Right lobe of liver (tissue), 4 donors: ENCODE data around the gene U2AF1L4.

Experiments
- CTCF ChIP-seq, 4 donors: fragments of 200-600 bp in 3 of 4; fragments of 450-650 bp in 1 of 4; IDR thresholded peaks; one replicate each; pipeline versions ENCODE4 v1.5.1 to v1.8.0; 2016 to 2022; ENCODE audit warnings: antibody characterized with exemption in 4 of 4, mild to moderate bottlenecking in 2 of 4
- POLR2A ChIP-seq: fragments of 450-650 bp; IDR thresholded peaks from one replicate; pipeline ENCODE4 v1.6.1; 2017; ENCODE audit warnings: antibody characterized with exemption, mild to moderate bottlenecking
- donor health status: DM: no; HTN: no; CAD: no.
- donor health status: DM: no; HTN: no; CAD: no.
- donor health status: DM: no; HTN: yes; CAD: no.

GRCh38 chr19:35786299-35787160 is 41.3 kb upstream of the U2AF1L4 start:
- TF ChIP-seq CTCF (IDR thresholded peaks at IDR 0.05) (no peak), POLR2A (no peak)
